GM12878 (cell line): ENCODE results near the gene C1R. TPM values are rescaled to one million over a fixed set of nuclear protein-coding genes. Genes with fewer than 3 reads are reported as not detected.

Experiments used
- ATAC-seq: fragments of 200-7000 bp; cut with Tn5 transposase; 3 replicates; pipeline ENCODE4 v1.9.1; 2020; ENCODE audit warnings: mild to moderate bottlenecking, moderate library complexity
- BruUV-seq: library from RNA; stranded (reverse); fragments of 400-500 nt; replicated peaks from 2 replicates; lab custom pipeline; 2021; lab: Mats Ljungman, UMichigan
- CTCF ChIA-PET: fragments of 300-600 bp; sonication (Branson Sonifier 250); formaldehyde crosslinking; extraction: SDS; loops from one replicate; lab custom pipeline; 2021; ENCODE audit warnings: inconsistent platforms; lab: Yijun Ruan, JAX
- POLR2A ChIA-PET: fragments of 350-600 bp; formaldehyde crosslinking; extraction: SDS; loops from one replicate; lab custom pipeline; 2021; ENCODE audit warnings: inconsistent platforms; lab: Charles Lee
- RAD21 ChIA-PET: fragments of 300-600 bp; sonication (Branson Sonifier 250); formaldehyde crosslinking; loops from one replicate; lab custom pipeline; 2023; ENCODE audit warnings: antibody characterized with exemption; ENCODE audit not compliant: unreplicated experiment; lab: Charles Lee
- SMC1A ChIA-PET: fragments of 300-600 bp; sonication (Branson Sonifier 250); formaldehyde crosslinking; loops from one replicate; lab custom pipeline; 2023; ENCODE audit not compliant: unreplicated experiment, uncharacterized antibody; lab: Charles Lee
- DNase-seq: peaks from one replicate; pipeline ENCODE4 v3.0.0-alpha.2; 2011; ENCODE audit warnings: low read depth, low spot score
- FAIRE-seq: peaks from 3 replicates; lab custom pipeline; 2011; peaks lifted over from hg19 to GRCh38; lab: Jason Lieb, UNC
- H2AFZ ChIP-seq: 2 replicates; pipeline ENCODE4 v1.6.0; 2011; ENCODE audit warnings: low read depth, low read length, control low read depth; ENCODE audit not compliant: control insufficient read depth
- H3K27ac ChIP-seq: 2 replicates; pipeline ENCODE4 v1.5.1; 2011; ENCODE audit warnings: control low read depth; ENCODE audit not compliant: control insufficient read depth, insufficient read depth
- H3K27me3 ChIP-seq, 2 experiments: replicated peaks in 1 of 2; 2 replicates each; pipeline versions ENCODE4 v1.6.0 to v1.6.1; 2011; ENCODE audit warnings: low read length in 1 of 2; ENCODE audit not compliant: control insufficient read depth in 2 of 2, insufficient read depth in 2 of 2
- H3K36me3 ChIP-seq, 2 experiments: 2 replicates each; pipeline ENCODE4 v1.5.1; 2011; ENCODE audit warnings: low read length in 1 of 2; ENCODE audit not compliant: control insufficient read depth in 2 of 2, insufficient read depth in 2 of 2
- H3K4me1 ChIP-seq: 2 replicates; pipeline ENCODE4 v1.6.1; 2011; ENCODE audit warnings: mild to moderate bottlenecking, low read length, moderate library complexity, mixed read lengths; ENCODE audit not compliant: control insufficient read depth, insufficient read depth
- H3K4me2 ChIP-seq: 2 replicates; pipeline ENCODE4 v1.6.0; 2011; ENCODE audit warnings: control low read depth; ENCODE audit not compliant: control insufficient read depth, insufficient read depth
- H3K4me3 ChIP-seq: fragments of 200-600 bp; sonication (generic); 2 replicates; pipeline ENCODE4 v1.5.1; 2016
- H3K79me2 ChIP-seq: 2 replicates; pipeline ENCODE4 v1.6.0; 2011; ENCODE audit warnings: low read length; ENCODE audit not compliant: control insufficient read depth, insufficient read depth
- H3K9ac ChIP-seq: 2 replicates; pipeline ENCODE4 v1.8.0; 2011; ENCODE audit warnings: low read length, control low read depth, mixed read lengths; ENCODE audit not compliant: control insufficient read depth, insufficient read depth
- H3K9me3 ChIP-seq: replicated peaks from 3 replicates; pipeline ENCODE4 v1.5.1; 2011; ENCODE audit warnings: mild to moderate bottlenecking, low read length; ENCODE audit not compliant: control insufficient read depth, insufficient read depth
- H4K20me1 ChIP-seq: 2 replicates; pipeline ENCODE4 v1.6.0; 2011; ENCODE audit not compliant: control insufficient read depth, insufficient read depth
- CREB1 ChIP-seq: IDR thresholded peaks from 2 replicates; pipeline ENCODE4 v1.6.1; 2012; ENCODE audit warnings: low read depth, mild to moderate bottlenecking, inconsistent platforms
- CREM ChIP-seq: IDR thresholded peaks from 2 replicates; pipeline ENCODE4 v1.6.1; 2014; ENCODE audit warnings: antibody characterized with exemption, low read depth
- DPF2 ChIP-seq: fragments of 450-650 bp; IDR thresholded peaks from 2 replicates; pipeline ENCODE4 v1.6.1; 2017; ENCODE audit warnings: mild to moderate bottlenecking
- EGR1 ChIP-seq, 2 experiments: IDR thresholded peaks; 1 replicate in 1 of 2; 2 replicates in 1 of 2; pipeline ENCODE4 v1.6.1; 2011 to 2012; ENCODE audit warnings: low read depth in 2 of 2, low read length in 2 of 2, borderline replicate concordance in 1 of 2, mild to moderate bottlenecking in 1 of 2, moderate library complexity in 1 of 2
- FOXK2 ChIP-seq: fragments of 450-650 bp; IDR thresholded peaks from 2 replicates; pipeline ENCODE4 v1.6.1; 2017; ENCODE audit warnings: mild to moderate bottlenecking, moderate library complexity
- GATAD2B ChIP-seq: fragments of 450-650 bp; conservative IDR thresholded peaks from 2 replicates; pipeline ENCODE4 v1.6.1; 2017; ENCODE audit warnings: low read depth, mild to moderate bottlenecking, moderate library complexity
- KDM1A ChIP-seq: fragments of 200-600 bp; sonication (generic); IDR thresholded peaks from 2 replicates; pipeline ENCODE4 v1.6.1; 2016; ENCODE audit warnings: borderline replicate concordance
- MEF2B ChIP-seq: fragments of 450-650 bp; IDR thresholded peaks from 2 replicates; pipeline ENCODE4 v1.6.1; 2018; ENCODE audit warnings: mild to moderate bottlenecking, moderate library complexity; ENCODE audit not compliant: partially characterized antibody, poor library complexity, severe bottlenecking
- MLLT1 ChIP-seq: fragments of 450-650 bp; IDR thresholded peaks from 2 replicates; pipeline ENCODE4 v1.6.1; 2016; ENCODE audit warnings: mild to moderate bottlenecking
- NFYB ChIP-seq: IDR thresholded peaks from 2 replicates; pipeline ENCODE4 v1.6.1; 2011; ENCODE audit warnings: low read depth, mild to moderate bottlenecking, low read length, improper control_type of control experiment, moderate library complexity; ENCODE audit not compliant: insufficient read depth
- POLR2A ChIP-seq: IDR thresholded peaks from 2 replicates; pipeline ENCODE4 v1.6.1; 2011; ENCODE audit warnings: low read depth, mild to moderate bottlenecking, low read length
- RAD51 ChIP-seq: fragments of 450-650 bp; IDR thresholded peaks from 2 replicates; pipeline ENCODE4 v1.6.1; 2016; ENCODE audit warnings: moderate library complexity, mild to moderate bottlenecking, inconsistent platforms
- RELA ChIP-seq: fragments of 450-650 bp; IDR thresholded peaks from 2 replicates; pipeline ENCODE4 v1.8.0; 2014; ENCODE audit warnings: borderline replicate concordance; ENCODE audit not compliant: partially characterized antibody
- SMAD5 ChIP-seq: IDR thresholded peaks from 2 replicates; pipeline ENCODE4 v1.6.1; 2016; ENCODE audit warnings: antibody characterized with exemption, low read depth
- SP1 ChIP-seq: IDR thresholded peaks from one replicate; pipeline ENCODE4 v1.6.1; 2011; ENCODE audit warnings: low read depth, low read length
- WGBS: methylation state at CpG from one replicate; pipeline ENCODE4 v1.1.6; 2016; ENCODE audit warnings: low lambda C conversion rate; ENCODE audit not compliant: insufficient replicate concordance, insufficient coverage; ENCODE audit errors: missing lambda C conversion rate; 5-methylcytosine and 5-hydroxymethylcytosine counted together
- in situ Hi-C: fragments of 300-500 bp; cut with MboI; formaldehyde crosslinking; loops from 9 replicates; pipeline ENCODE4 v1.14.3; 2018; ENCODE audit warnings: mixed read lengths
- intact Hi-C: fragments of 100-400 bp; cut with micrococcal nuclease; formaldehyde crosslinking; loops from one replicate; pipeline ENCODE4 v1.14.2; 2022; ENCODE audit not compliant: unreplicated experiment
- polyA plus RNA-seq, 11 experiments: library from polyadenylated mRNA; depleted of rRNA in 4 of 11; unstranded in 6 of 11; stranded (reverse) in 5 of 11; fragments of >200 nt; fragmentation: Nextera tagmentation in 4 of 11; fragmentation: Illumina TruSeq in 1 of 11; extraction: Ambion mirVana in 4 of 11; extraction: Trizol in 1 of 11; gene quantifications; 1 replicate in 1 of 11; 2 replicates in 10 of 11; pipeline versions ENCODE4 v1.2.1 to v1.2.3, GENCODE V29; 2011 to 2016; ENCODE audit warnings: inconsistent platforms in 2 of 11, missing spikeins in 2 of 11, low read depth in 1 of 11
- total RNA-seq, 4 experiments: library from RNA; depleted of rRNA in 3 of 4; stranded (reverse); fragments of >200 nt in 3 of 4; fragmentation: Illumina TruSeq in 1 of 4; extraction: Trizol in 1 of 4; gene quantifications; 2 replicates each; pipeline versions ENCODE4 v1.2.1 to v1.2.3, GENCODE V29; 2013 to 2021
- TF ChIP-seq, protein P1 (sequence below): IDR thresholded peaks from 2 replicates; pipeline ENCODE4 v1.6.1; 2011; ENCODE audit warnings: borderline replicate concordance, low read depth, mild to moderate bottlenecking, moderate library complexity, mixed read lengths, low read length; ENCODE audit not compliant: insufficient read depth; ENCODE audit errors: extremely low read length
- TF ChIP-seq, protein P2 (sequence below): IDR thresholded peaks from 2 replicates; pipeline ENCODE4 v1.6.1; 2012; ENCODE audit warnings: low read length, inconsistent platforms
- TF ChIP-seq, protein P3 (sequence below): fragments of 150-350 bp; IDR thresholded peaks from 2 replicates; pipeline ENCODE4 v1.6.1; 2014; ENCODE audit warnings: mild to moderate bottlenecking, low read depth, low read length

Gene C1R
- total and polyA plus RNA-seq, 10 of the 15 experiments (the other 5 are each of a cell fraction or from before 2014, with no cell fraction given), result 0.31 to 1.9 (median 0.96) TPM; not detected in 1

DNA sequence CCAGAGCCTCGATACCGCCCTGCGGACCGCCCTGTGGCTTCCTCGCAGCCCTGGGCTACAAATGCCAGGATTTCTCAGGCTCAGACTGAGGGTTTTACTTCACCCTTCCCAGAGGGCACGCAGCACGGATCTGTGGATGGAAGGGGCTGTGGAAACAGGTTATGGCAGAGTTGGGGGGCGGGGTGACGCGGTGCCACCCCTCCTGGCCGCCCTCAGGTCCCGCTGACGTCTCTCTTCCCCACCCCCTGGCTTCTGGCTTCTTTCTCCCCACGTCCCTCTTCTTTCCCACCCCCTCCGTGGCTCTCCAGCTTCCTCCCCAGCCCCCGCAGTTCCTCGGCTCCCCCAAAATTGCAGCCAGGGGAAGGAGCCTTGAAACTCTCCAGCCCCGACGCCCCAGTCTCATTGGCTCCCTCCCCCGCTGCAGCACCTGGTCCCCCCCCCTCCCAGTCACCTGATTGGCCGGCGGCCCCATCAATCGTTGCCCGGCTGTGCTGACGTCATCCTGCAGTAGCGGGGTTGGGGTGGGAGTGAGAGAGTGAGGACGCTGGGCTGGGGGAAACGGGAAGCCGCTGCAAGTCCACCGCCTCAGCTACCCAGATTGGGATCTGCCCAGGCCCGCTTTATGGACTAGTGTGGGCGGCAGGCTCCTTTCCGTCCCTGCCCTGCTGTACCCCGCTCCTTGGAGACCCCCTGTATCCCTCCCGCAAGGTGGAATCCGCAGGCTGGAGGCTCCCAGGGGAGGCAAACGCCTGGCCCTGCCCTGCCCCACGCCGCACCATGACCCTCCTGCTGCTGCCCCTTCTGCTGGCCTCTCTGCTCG is 37.8 kb upstream of the C1R start, which contains the start of gene CLSTN3:
Gene CLSTN3 (plus strand): TSS at position 500 of the 820 bp plus-strand sequence. CDS start 278 bp downstream, at position 778.
- POLR2A ChIA-PET, result interaction anchor here (0.6 to 1.2 kb wide), 3 partner anchors 22 to 704 kb away, joined by 3 to 5 read pairs (median 3); no protein-coding TSS in a partner anchor
- BruUV-seq, result no TSS peak
- Histone ChIP-seq H3K79me2 (no peaks in the 10 kb centered on the region), H3K9me3 (no peaks in the 10 kb centered on the region), H3K27ac (no peak within 1 kb of the TSS; the same call in 1 of the 2 replicates), H3K4me3 (peak within 1 kb of the TSS; percentile 85), H4K20me1 (no peaks in the 10 kb centered on the region), H3K27me3 (no peaks in the 10 kb centered on the region), H3K36me3 (no peaks in the 10 kb centered on the region; a peak in 3 of 4 replicates), H3K4me2 (peak within 1 kb of the TSS; percentile 98), H3K9ac (peak within 1 kb of the TSS; percentile 72), H2AFZ (peak within 1 kb of the TSS; percentile 69), H3K4me1 (peaks cover 13% of the 10 kb centered on the region)
- SMC1A ChIA-PET, result interaction anchor here (1.1 kb wide), 1 partner anchor 11 kb away, joined by 3 read pairs; no protein-coding TSS in a partner anchor
- in situ Hi-C loops, result no loop called here
- under 1% methylated on average over 30 of the region's 40 CpGs for WGBS
- intact Hi-C loops, result no loop called here
- RAD21 ChIA-PET, result interaction anchor here (1.0 kb wide), 1 partner anchor 17 kb away, joined by 3 read pairs; no protein-coding TSS in a partner anchor
- FAIRE-seq (no peak), DNase-seq (peak; percentile 48), ATAC-seq (peak; percentile 93)
- CTCF ChIA-PET, result interaction anchor here (0.8 to 1.8 kb wide), 4 partner anchors 12 to 112 kb away, joined by 3 to 8 read pairs (median 4); partner anchors contain the start of gene LPCAT3
- peak; percentile 67; the same call in 1 of the 2 replicates for TF ChIP-seq DPF2
- 0 out of 2 replicates have a peak, but pooled peaks have one; percentile 35 for TF ChIP-seq RAD51
- peak; percentile 47 for TF ChIP-seq MEF2B
- 0 out of 3 replicates have a peak, but pooled peaks of 1 of the 2 experiments have one; percentile 4 for TF ChIP-seq EGR1 (IDR thresholded peaks at IDR 0.05; ENCODE audit: borderline replicate concordance in 1 of 2, low read depth in 2 of 2, low read length in 2 of 2)
- peak; percentile 90 for TF ChIP-seq CREM
- TF ChIP-seq CREB1, result peak; percentile 94
- no peak for TF ChIP-seq KDM1A
- 0 out of 2 replicates have a peak, but pooled peaks have one; percentile 21 for TF ChIP-seq GATAD2B
- no peak for TF ChIP-seq FOXK2
- 0 out of 2 replicates have a peak, but pooled peaks have one; percentile 43 for TF ChIP-seq MLLT1
- TF ChIP-seq, protein P1, sequence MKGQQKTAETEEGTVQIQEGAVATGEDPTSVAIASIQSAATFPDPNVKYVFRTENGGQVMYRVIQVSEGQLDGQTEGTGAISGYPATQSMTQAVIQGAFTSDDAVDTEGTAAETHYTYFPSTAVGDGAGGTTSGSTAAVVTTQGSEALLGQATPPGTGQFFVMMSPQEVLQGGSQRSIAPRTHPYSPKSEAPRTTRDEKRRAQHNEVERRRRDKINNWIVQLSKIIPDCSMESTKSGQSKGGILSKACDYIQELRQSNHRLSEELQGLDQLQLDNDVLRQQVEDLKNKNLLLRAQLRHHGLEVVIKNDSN, result peak; percentile 47
- TF ChIP-seq POLR2A, result peak; percentile 57
- TF ChIP-seq, protein P2, sequence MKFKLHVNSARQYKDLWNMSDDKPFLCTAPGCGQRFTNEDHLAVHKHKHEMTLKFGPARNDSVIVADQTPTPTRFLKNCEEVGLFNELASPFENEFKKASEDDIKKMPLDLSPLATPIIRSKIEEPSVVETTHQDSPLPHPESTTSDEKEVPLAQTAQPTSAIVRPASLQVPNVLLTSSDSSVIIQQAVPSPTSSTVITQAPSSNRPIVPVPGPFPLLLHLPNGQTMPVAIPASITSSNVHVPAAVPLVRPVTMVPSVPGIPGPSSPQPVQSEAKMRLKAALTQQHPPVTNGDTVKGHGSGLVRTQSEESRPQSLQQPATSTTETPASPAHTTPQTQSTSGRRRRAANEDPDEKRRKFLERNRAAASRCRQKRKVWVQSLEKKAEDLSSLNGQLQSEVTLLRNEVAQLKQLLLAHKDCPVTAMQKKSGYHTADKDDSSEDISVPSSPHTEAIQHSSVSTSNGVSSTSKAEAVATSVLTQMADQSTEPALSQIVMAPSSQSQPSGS, result 0 out of 2 replicates have a peak, but pooled peaks have one; percentile 38
- no peak for TF ChIP-seq SMAD5
- TF ChIP-seq, protein P3, sequence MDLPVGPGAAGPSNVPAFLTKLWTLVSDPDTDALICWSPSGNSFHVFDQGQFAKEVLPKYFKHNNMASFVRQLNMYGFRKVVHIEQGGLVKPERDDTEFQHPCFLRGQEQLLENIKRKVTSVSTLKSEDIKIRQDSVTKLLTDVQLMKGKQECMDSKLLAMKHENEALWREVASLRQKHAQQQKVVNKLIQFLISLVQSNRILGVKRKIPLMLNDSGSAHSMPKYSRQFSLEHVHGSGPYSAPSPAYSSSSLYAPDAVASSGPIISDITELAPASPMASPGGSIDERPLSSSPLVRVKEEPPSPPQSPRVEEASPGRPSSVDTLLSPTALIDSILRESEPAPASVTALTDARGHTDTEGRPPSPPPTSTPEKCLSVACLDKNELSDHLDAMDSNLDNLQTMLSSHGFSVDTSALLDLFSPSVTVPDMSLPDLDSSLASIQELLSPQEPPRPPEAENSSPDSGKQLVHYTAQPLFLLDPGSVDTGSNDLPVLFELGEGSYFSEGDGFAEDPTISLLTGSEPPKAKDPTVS, result no peak
- peak; percentile 90 for TF ChIP-seq NFYB
- TF ChIP-seq SP1, result peak; percentile 79
- TF ChIP-seq RELA, result peak; percentile 11
